Stomach (tissue), 9 donors: Measurements from ENCODE around the gene CYTIP. TPM values are rescaled to one million over a fixed set of nuclear protein-coding genes. Genes with fewer than 3 reads are reported as not detected.

ENCODE experiments used
- DNase-seq, 2 donors: peaks; one replicate each; pipeline versions ENCODE4 v3.0.0 to v3.0.0-alpha.2; 2013 to 2019
- H3K27ac ChIP-seq, 5 donors: fragments of 200-600 bp in 4 of 5; sonication (generic) in 4 of 5; one replicate each; pipeline ENCODE4 v1.5.1; 2013 to 2019; ENCODE audit warnings: mild to moderate bottlenecking in 1 of 5, moderate library complexity in 1 of 5
- H3K27me3 ChIP-seq, 3 donors: fragments of 200-600 bp; sonication (generic); one replicate each; pipeline ENCODE4 v1.5.1; 2017 to 2019; ENCODE audit warnings: mixed run types in 1 of 3
- H3K36me3 ChIP-seq, 4 donors: fragments of 200-600 bp; sonication (generic); 1 replicate in 3 of 4; 2 replicates in 1 of 4; pipeline ENCODE4 v1.5.1; 2016 to 2019
- H3K4me1 ChIP-seq, 4 donors: fragments of 200-600 bp; sonication (generic); one replicate each; pipeline ENCODE4 v1.5.1; 2016 to 2019
- H3K4me3 ChIP-seq, 4 donors: fragments of 200-600 bp; sonication (generic) in 3 of 4; one replicate each; pipeline ENCODE4 v1.5.1; 2016 to 2019; ENCODE audit warnings: mild to moderate bottlenecking in 1 of 4
- H3K9me3 ChIP-seq, 4 donors: fragments of 200-600 bp; sonication (generic); one replicate each; pipeline ENCODE4 v1.5.1; 2016 to 2019
- EP300 ChIP-seq: sonication (generic); formaldehyde crosslinking; IDR thresholded peaks from one replicate; pipeline ENCODE4 v1.6.1; 2017; ENCODE audit warnings: antibody characterized with exemption
- POLR2A ChIP-seq, 4 donors: fragments of 450-650 bp; IDR thresholded peaks; one replicate each; pipeline ENCODE4 v1.6.1; 2016; ENCODE audit warnings: antibody characterized with exemption in 4 of 4, control low read depth in 2 of 4, mild to moderate bottlenecking in 1 of 4, moderate library complexity in 1 of 4
- POLR2AphosphoS5 ChIP-seq, 3 donors: sonication (generic); formaldehyde crosslinking; IDR thresholded peaks; one replicate each; pipeline ENCODE4 v1.6.1; 2016; ENCODE audit warnings: antibody characterized with exemption in 3 of 3
- WGBS, 5 donors: extraction: QIAGEN DNeasy Blood & Tissue Kit in 3 of 5; methylation state at CpG; one replicate each; pipeline versions ENCODE4 v1.1.5 to v1.1.7; 2013 to 2018; 5-methylcytosine and 5-hydroxymethylcytosine counted together
- intact Hi-C: fragments of 100-400 bp; cut with DNase I; formaldehyde crosslinking; loops from one replicate; pipeline ENCODE4 v1.15.1; 2023; ENCODE audit warnings: low total_unique reads
- polyA plus RNA-seq, 3 donors: library from polyadenylated mRNA; stranded (reverse); fragments of 200-250 nt; gene quantifications; one replicate each; pipeline ENCODE4 v1.2.3, GENCODE V29; 2013
- total RNA-seq, 5 donors: library from RNA; depleted of rRNA; stranded (reverse); fragments of >200 nt; gene quantifications; one replicate each; pipeline versions ENCODE4 v1.1.0 to v1.2.3, GENCODE V29; 2014 to 2016
- TF ChIP-seq, protein P1 (sequence below), 7 experiments: fragments of 450-650 bp in 4 of 7; fragments of 200-600 bp in 3 of 7; sonication (generic) in 3 of 7; IDR thresholded peaks; one replicate each; pipeline ENCODE4 v1.5.1; 2016 to 2019; ENCODE audit warnings: antibody characterized with exemption in 7 of 7, control low read depth in 2 of 7, mild to moderate bottlenecking in 1 of 7
- donor health status: healthy with polysubstance abuse.
- donor health status: Bipolar disorder and iron deficiency.
- donor health status: healthy.

Gene CYTIP
- total and polyA plus RNA-seq, 8 donors = 5.3 to 30.7 (median 17.4) TPM; not detected in 1

DNA sequence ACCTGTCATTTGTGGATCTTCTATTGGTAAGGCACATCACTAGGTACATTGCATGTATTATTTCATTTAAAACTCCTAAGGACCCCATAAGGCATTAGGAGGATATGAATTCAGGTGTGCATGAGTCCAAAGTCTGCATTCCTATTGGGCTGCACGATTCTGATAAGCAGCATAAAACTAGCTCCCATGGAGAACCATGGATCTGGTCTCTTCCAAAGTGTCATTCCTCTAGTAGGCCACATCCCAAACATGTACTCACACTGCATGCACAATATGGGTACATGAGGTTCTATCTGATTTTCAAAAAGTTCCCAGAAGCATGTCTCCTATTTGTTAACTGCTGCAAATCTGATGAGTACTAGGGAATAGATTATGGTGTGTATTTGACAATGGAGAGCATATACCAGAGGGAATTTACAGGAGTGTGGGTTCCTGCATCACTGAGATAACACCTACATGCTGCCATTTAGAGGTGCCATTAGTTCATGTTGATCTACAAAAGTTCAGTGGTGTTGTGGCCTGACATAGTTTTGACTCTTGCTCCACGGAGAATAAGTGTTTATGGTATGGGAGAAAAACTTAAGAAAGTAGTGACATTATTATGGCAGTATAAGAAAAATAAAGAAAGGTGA lies 11.3 kb downstream of the CYTIP start:
- H3K9me3 ChIP-seq = no peaks in the 10 kb centered on the region
- intact Hi-C loops = no loop called here
- no peak overlapping the region for H3K4me3 ChIP-seq
- peaks cover 5 to 31% (median 22%) of the 10 kb centered on the region in 4 donors for H3K36me3 ChIP-seq
- no peak for DNase-seq
- TF ChIP-seq POLR2AphosphoS5 (IDR thresholded peaks at IDR 0.05) = no peak
- TF ChIP-seq EP300 = no peak
- TF ChIP-seq, protein P1, sequence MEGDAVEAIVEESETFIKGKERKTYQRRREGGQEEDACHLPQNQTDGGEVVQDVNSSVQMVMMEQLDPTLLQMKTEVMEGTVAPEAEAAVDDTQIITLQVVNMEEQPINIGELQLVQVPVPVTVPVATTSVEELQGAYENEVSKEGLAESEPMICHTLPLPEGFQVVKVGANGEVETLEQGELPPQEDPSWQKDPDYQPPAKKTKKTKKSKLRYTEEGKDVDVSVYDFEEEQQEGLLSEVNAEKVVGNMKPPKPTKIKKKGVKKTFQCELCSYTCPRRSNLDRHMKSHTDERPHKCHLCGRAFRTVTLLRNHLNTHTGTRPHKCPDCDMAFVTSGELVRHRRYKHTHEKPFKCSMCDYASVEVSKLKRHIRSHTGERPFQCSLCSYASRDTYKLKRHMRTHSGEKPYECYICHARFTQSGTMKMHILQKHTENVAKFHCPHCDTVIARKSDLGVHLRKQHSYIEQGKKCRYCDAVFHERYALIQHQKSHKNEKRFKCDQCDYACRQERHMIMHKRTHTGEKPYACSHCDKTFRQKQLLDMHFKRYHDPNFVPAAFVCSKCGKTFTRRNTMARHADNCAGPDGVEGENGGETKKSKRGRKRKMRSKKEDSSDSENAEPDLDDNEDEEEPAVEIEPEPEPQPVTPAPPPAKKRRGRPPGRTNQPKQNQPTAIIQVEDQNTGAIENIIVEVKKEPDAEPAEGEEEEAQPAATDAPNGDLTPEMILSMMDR (IDR thresholded peaks at IDR 0.05) = no peak
- TF ChIP-seq POLR2A (IDR thresholded peaks at IDR 0.05) = no peak
- H3K27ac ChIP-seq = peak overlapping the region in 2 of 5 donors; percentile 34 to 40
- 30 to 50% (median 45%) methylated on average over 2 of the region's 2 CpGs for WGBS, 5 donors
- H3K27me3 ChIP-seq = no peaks in the 10 kb centered on the region
- H3K4me1 ChIP-seq = peaks cover 0 to 51% (median 21%) of the 10 kb centered on the region in 4 donors

DNA sequence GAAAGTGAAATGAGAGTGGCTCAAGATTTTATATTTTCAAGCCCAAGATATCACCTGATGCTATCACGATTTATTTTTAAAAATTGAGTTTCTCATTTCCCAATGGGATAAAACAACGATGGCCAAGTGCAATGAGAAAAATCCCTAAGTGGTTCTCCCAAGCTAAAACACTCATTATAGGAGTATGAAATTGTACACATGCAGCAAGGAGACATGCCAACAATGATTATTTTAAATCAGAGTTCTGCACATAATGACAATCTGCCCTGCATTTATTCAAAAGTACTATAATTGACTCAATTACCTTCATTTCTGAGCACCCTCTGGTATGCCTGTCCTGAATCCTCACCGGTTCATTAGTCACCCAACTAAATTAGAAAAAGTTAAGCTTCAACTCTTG lies 12.7 kb downstream of the CYTIP start:
- Histone ChIP-seq H3K4me1 (peaks cover 0 to 41% (median 21%) of the 10 kb centered on the region in 4 donors), H3K9me3 (peaks cover 0 to 6% (median 3%) of the 10 kb centered on the region in 4 donors), H3K27me3 (no peaks in the 10 kb centered on the region), H3K27ac (no peak overlapping the region), H3K4me3 (no peak overlapping the region), H3K36me3 (peaks cover 5 to 45% (median 36%) of the 10 kb centered on the region in 4 donors)
- DNase-seq = no peak
- intact Hi-C loops = no loop called here
- 92 to 93% (median 92%) methylated on average over 3 of the region's 3 CpGs for WGBS, 5 donors
- TF ChIP-seq POLR2A (IDR thresholded peaks at IDR 0.05) (no peak), POLR2AphosphoS5 (IDR thresholded peaks at IDR 0.05) (no peak), EP300 (no peak)
- TF ChIP-seq, protein P1 (IDR thresholded peaks at IDR 0.05) = no peak

DNA sequence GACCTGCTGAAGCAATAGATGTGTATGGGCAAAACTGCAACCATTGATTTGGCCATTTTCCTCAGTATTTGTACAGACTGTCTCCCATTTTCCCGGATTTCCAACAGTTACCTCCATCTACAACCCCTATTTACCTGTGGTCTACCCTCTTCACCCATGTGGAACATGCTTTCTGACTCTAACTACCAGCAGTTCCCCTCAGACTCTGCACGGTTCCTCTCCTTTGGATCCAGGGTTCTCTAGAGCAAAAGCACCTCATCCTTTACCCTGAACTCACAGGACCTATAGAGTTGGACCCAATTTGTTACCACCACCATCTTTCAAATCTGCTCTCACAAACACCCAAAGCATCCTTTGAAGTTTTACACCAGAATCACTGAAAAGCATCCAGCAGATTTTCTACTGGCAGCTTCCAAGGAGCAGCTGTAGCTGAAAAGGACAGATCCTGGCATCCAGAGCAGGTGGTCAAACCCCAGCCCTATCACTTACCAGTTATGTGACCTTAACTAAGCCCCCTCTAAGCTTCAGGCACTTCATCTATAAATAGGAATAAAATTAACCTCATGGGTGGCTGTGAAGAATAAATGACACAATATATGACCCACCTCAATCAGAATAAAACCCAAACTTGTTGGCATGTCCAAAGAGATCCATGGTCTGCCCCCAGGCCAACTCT lies 15.3 kb downstream of the CYTIP start:
- peaks cover 5 to 64% (median 40%) of the 10 kb centered on the region in 4 donors for H3K36me3 ChIP-seq
- H3K4me3 ChIP-seq = no peak overlapping the region
- intact Hi-C loops = no loop called here
- WGBS, 5 donors = 86 to 99% (median 93%) methylated on average over 2 of the region's 2 CpGs
- peaks cover 0 to 15% (median 10%) of the 10 kb centered on the region in 4 donors for H3K4me1 ChIP-seq
- no peaks in the 10 kb centered on the region for H3K27me3 ChIP-seq
- peaks cover 0 to 10% (median 3%) of the 10 kb centered on the region in 4 donors for H3K9me3 ChIP-seq
- no peak for DNase-seq
- no peak for TF ChIP-seq POLR2A (IDR thresholded peaks at IDR 0.05)
- TF ChIP-seq POLR2AphosphoS5 (IDR thresholded peaks at IDR 0.05) = no peak
- TF ChIP-seq, protein P1 (IDR thresholded peaks at IDR 0.05) = no peak
- TF ChIP-seq EP300 = no peak
- no peak overlapping the region for H3K27ac ChIP-seq

DNA sequence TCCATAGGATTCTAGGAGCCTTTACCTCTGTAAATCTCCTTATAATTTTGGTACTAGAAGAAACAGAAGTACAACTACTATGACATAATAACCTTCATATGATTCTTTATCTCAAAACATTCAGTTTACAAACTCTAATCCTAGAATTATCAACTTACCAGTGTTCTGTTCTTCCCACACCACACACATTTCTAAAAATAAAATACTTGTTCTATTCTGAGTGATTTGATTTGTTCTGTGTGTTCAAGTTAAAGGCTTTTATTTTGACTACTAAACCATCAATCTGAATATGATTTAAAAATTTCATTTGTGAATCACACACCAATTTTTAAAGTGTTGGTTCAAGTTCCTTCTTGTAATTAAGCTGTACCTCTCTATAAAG lies 16.0 kb downstream of the CYTIP start:
- Histone ChIP-seq H3K27me3 (no peaks in the 10 kb centered on the region), H3K27ac (no peak overlapping the region), H3K4me1 (peaks cover 0 to 8% (median 5%) of the 10 kb centered on the region in 4 donors), H3K9me3 (peaks cover 0 to 10% (median 3%) of the 10 kb centered on the region in 4 donors), H3K36me3 (peaks cover 5 to 64% (median 40%) of the 10 kb centered on the region in 4 donors), H3K4me3 (no peak overlapping the region)
- no peak for DNase-seq
- TF ChIP-seq POLR2A (IDR thresholded peaks at IDR 0.05) (no peak), POLR2AphosphoS5 (IDR thresholded peaks at IDR 0.05) (no peak), EP300 (no peak)
- TF ChIP-seq, protein P1 (IDR thresholded peaks at IDR 0.05) = no peak
- intact Hi-C loops = no loop called here
